RKO (cell line): Measurements from ENCODE around the gene GNE.
"Not testable (repeated sequence)": the region's sequence is repeated elsewhere in the genome, so short reads cannot be mapped to it uniquely, and the experiment has no call there.

ENCODE experiments used
- DNase-seq: peaks from one replicate; pipeline ENCODE4 v3.0.0-alpha.2; 2016; ENCODE audit warnings: low spot score

GNE gene

DNA sequence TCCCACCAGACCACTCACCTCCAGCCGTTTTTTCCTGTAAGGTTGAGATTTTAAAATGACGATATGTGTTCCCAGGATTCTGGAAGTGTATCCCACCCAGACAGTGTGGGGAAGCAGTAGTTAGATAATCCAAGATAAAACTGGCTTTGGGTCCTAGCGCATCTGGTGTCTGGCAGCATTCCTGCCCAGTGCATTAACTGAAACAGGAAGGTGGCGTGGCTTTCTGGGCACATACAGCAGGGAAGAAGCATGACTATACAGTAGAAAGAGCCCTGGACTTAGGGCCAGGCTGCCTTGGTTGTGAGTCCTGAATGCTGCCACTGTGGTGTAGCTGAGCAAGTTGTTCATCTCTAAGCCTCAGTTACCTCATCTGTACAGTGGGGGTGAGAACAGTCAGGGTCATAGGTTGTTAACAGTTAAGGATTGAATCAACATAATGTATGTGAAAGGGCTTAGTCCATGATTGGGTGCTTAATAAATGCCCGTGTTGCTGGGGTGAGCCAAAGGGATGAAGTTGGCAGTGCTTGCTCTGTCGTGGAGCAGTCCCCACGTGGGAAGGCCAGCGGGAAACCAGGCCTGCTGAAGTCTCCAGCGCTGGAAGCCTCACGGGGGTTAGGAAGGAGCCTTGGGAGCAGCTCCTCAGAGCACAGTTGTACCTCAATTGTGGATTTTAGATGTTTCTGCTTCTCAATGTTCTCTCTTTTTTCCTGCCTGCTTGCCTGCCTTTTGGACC, 49.6 kb downstream of the GNE start:
- DNase-seq = no peak

DNA sequence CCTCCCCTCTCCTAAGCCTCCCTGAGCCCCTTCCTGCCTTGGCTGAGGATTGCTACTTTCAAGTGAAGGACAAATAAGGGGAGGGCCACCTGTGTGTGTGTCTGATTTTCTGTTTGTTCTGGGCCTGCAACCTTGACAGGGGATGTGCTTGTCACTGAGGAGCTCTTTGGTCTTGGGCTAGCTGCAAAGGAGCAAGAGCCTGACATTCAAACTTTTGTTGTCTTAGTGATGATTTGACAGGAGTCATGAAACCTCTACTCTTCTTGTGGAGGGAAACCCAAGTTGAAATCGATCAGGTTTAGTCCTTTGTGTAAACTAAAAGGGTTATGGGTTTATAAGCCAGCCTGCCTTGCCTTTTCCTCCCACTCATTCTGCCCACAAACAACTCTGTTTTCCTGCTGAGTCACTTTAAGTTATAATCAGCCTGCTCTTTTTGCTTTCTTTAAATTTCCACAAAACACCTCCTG, 50.7 kb downstream of the GNE start:
- DNase-seq = no peak

DNA sequence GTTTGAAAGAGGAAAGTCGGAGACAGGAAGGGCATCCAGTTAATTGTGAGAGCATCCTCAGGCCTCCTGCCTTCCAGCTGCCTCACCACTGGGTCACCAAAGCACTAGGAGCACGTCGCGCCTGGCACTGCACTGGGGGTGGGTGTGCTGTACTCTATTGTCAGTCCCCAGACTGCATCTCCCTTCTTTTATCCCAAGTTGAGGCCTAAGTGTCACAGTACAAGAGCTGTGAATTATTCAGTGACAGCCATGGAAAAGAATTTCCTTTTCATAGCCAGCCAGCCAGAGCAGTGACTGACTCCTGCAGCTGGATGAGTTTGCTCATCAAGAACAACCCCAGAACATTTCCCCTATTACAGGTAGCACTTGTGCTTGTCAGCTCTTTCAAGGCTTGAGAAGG, 51.2 kb downstream of the GNE start:
- DNase-seq = peak; percentile 21

DNA sequence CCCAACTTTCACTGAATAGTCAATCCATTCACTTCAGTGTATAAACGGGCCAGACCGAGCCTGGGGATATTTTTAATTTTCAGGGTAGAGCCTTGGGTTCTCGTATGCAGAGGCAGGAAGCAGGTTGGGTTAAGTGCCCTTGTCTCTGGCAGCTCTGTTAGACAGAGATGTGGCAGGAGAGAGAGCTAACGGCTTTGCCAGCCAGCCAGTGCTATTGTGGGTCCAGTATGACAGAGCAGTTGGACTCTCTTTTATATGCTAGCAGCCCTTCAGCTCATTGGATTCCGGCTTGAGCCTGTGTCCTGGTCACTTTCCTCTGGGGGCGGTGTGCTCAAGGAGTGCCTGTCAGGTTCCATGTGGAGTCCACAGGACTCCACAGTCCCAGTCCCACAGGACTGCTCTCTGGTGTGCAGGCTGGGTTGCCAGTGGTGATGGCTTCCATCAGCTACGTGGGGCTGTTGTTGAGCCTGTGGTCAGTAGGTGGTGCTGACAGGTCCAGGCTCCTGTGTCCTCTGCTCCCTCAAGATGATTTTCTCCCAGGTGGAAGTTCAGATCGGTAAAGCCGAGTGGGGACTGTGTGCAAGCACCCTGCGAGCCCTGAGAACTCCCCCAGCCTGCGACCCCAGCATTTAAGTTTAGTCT, 53.2 kb downstream of the GNE start:
- no peak for DNase-seq

DNA sequence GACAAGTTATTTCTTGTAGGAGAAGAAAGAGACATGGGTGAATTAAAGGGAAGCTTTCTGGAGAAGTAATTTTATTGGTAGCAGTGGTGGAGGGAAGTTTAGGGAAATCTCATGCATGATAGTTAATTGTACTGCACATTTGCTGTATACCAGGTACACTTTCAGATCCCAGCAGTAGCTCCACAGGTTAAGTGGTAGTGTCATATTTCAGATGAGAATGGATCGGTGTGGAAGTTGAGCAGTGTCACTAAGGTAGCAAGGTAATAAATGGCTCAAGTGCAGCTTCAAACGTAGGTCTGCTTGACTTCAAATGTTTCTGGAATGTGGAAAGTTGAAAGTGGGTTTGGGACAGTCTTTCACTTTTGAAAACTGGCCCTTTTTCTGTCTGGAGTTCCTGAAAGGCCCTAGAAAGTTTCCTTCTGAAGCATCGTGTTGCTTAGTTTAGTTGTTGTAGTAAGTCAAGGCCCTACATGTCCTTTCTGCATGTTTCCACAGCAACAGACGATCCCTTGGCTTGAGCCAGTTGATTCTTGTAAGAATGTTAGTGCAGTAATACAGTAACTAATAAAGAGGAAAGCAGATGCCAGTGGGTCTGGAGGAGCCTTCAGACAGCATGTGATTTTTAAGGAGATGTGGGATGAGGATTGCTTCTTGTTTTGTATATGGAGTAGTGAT, 63.8 kb downstream of the GNE start:
- no peak for DNase-seq

DNA sequence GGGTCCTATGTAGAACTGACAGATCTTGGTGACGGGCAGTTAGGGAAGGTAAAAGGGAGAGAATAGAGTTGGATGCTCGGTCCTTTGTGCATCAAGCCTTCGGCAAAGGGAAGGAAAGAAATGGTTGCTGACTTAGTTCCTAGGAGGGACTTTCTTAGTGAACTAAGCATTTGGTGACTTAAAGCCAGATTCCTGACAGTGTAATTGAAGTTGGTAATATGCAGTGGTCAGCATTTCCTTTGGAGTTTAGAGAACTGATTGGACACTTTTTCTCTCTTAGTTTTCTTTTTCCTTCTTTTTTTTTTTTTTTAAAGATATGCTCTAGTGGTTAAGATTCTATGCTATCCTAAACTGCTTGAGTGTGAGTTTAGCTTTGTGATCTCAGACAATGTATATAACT, 65.2 kb downstream of the GNE start:
- DNase-seq = peak; percentile 28

DNA sequence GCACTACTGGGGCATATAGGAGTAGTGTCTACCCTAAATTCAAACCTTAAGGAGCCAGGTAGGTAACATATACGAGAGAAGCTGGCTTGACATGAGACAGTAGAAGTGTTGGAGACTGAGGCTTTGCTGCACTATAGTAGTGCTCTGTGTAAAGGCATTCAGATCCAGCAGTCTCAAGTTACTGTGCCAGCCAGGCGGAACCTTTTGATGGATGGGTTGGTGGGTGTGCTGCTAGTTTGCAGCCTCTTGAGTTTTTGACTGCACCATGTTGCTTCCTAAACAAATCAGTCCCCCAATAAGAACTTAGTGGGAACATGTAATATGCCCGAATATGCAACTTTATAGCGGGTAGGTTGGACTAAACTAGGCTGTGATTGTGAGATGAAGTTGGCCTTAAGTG, 66.1 kb downstream of the GNE start:
- peak; percentile 74 for DNase-seq

DNA sequence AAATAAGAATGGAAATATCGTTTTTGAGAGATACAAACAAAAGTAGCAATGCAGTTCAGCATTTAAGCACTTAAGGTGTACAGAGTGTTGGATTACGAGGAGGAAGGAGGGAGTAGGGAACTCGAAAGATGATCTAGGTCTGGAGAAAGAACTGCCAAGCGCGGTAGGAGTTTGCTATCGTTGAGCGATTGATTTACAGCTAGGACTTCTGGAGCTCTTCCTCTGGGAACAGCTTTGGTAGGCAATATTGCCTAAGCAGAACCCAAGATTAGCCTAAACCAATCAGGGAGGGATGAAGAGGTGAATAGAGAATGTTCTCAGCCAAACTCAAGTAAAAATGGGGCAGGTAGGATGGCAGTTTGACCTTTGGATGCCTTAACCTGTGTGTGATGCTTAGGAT, 66.6 kb downstream of the GNE start:
- DNase-seq = peak; percentile 24

DNA sequence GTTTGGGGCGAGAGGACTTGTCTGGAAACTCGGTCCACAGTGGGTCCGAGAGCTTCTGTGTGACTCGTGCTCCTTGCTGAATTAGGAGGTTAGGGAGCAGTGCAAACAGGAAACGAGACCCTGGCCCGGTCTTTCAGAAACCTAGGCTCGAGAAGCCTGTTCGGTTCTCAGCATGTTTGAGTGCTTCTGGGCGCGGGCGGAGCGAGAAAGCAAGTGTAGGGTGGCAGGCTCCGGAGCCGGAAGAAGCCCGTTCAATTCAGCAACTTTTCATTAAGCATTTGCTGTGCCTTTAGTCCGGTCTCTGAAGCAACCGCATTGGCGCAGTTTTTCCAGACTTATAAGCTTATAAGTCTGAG, 67.0 kb downstream of the GNE start:
- peak; percentile 28 for DNase-seq

DNA sequence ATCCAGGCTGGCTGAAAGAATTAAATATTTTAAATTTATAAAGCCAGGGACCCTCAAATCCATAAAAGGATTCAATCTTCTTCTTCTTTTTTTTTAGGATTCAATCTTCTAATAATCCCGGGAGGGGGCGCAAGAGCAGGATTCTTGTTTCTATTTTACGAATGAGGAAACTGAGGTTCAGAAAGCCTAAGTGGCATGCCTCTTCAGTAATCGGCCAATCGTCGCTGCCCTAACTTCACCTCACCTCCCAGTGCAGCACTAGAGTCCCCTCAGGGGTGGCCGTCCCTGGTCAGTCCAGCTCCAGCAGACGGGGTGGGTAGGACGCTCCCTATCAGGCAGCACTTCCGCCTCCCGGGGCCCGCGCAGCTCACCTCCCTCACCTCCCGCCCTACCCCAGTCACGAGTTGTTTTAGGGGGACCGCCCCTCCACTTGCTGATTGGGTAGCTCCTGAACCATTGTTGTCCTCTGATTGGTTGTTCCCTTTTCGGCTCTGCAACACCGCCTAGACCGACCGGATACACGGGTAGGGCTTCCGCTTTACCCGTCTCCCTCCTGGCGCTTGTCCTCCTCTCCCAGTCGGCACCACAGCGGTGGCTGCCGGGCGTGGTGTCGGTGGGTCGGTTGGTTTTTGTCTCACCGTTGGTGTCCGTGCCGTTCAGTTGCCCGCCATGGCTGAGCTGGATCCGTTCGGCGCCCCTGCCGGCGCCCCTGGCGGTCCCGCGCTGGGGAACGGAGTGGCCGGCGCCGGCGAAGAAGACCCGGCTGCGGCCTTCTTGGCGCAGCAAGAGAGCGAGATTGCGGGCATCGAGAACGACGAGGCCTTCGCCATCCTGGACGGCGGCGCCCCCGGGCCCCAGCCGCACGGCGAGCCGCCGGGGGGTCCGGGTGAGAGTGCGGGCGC, 67.6 kb downstream of the GNE start, which contains the start of gene CLTA:
TSS of gene CLTA (plus strand) at position 534 of the 902 bp plus-strand sequence. CDS start at position 670, 136 bp downstream.
- DNase-seq = peak; percentile 99

DNA sequence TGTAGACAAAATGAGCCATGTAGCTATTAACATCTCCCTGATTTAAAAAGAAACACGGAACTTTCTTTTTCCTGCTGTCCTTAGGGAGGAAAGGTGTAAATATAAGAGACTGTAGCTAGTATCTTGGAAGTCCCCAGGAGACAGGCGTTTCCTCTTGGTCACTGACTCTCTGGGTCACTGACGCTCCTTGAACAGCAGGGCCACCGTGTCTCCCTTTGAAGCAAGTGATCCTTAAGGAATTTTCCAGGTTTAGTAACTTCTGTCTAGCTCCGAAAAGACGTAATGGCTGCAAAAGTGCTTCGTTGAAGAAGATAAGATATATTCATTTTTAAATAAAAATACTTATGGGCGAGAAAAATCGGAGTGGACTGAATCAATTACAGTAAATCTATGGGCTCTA, 68.3 kb downstream of the GNE start:
- peak; percentile 37 for DNase-seq

DNA sequence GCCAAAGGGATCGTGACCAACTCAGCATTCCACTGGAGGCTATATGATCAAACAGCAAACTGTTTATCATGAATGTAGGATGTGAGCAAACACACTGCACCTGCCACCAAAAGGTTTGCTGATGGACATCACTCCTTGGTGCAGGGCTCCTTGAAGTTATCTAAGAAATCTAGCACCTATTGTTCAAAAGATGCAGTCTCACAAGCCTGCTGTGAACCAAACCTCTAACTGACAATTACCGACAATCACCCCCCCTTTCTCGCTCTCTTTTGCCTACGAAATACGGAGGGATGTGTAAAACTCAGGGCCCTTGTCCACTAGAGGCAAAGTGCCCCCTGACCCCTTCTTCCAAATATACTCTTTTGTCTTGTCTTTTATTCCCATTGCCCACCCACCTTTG, 70.0 kb downstream of the GNE start:
- no peak for DNase-seq

DNA sequence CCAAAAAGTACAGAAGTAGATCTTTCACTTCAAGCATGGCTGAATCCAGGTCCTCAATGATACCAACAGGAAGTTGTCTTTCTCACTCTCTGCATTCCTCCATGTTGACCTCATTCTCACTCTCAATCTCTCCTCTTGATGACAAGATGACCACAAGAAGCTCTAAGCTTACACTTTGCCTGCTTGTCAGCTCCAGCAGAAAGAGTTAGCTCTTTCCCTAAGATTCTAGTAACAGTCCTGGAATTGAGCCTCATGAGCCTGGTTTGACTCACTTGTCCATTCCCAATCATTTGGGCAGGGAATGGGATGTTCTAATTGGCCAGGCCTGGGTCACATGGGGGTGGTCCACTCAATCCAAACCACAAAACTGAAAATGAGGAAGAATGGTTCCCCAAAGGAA, 70.8 kb downstream of the GNE start:
- DNase-seq = peak; percentile 56

DNA sequence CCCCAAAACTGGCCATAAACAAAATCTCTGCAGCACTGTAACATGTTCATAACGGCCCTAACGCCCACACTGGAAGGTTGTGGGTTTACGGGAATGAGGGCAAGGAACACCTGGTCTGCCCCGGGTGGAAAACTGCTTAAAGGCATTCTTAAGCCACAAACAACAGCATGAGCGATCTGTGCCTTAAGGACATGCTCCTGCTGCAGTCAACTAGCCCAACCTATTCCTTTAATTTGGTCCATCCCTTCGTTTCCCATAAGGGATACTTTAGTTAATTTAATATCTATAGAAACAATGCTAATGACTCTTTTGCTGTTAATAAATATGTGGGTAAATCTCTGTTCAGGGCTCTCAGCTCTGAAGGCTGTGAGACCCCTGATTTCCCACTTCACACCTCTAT, 78.0 kb downstream of the GNE start:
- DNase-seq = not testable (repeated sequence)

DNA sequence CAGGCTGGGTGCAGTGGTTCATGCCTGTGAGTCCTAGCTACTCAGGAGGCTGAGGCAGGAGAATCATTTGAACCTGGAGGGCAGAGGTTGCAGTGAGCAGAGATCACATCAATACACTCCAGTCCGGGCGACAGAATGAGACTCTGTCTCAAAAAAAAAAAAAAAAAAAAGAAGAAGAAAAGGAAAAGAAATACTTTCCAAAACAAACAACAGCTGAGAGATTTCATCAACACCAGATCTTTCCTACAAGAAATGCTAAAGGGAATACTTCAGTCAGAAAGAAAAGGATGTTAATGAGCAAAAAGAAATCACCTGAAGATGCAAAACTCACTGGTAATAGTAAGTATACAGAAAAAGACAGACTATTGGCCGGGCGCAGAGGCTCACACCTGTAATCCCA, 80.7 kb downstream of the GNE start:
- no peak for DNase-seq

DNA sequence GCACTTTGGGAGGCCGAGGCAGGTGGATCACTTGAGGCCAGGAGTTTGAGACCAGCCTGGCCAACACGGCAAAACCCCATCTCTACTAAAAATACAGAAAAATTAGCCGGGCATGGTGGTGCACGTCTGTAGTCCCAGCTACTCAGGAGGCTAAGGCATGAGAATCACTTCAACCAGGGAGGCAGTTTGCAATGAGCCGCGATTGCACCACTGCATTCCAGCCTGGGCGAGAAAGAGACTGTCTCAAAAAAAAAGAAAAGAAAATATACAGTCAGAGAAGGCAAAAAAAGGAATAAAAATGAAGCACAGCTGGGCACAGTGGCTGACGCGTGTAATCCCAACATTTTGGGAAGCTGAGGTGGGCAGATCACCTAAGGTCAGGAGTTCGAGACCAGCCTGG, 81.8 kb downstream of the GNE start:
- DNase-seq = not testable (repeated sequence)

DNA sequence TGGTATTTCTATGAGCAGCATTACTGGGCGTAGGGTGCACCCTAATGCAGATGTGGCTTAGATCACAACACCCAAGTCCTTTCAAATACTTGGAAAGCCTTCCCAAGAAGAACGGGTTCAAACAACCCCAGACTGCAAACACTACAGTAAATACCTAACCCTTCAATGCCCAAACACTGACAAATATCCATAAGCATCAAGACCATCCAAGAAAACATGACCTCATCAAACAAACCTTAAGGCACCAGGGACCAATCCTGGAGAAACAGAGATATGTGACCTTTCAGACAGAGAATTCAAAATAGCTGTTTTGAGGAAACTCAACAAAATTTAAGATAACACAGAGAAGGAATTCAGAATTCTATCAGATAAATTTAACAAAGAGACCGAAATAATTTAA, 83.0 kb downstream of the GNE start:
- DNase-seq = not testable (repeated sequence)

DNA sequence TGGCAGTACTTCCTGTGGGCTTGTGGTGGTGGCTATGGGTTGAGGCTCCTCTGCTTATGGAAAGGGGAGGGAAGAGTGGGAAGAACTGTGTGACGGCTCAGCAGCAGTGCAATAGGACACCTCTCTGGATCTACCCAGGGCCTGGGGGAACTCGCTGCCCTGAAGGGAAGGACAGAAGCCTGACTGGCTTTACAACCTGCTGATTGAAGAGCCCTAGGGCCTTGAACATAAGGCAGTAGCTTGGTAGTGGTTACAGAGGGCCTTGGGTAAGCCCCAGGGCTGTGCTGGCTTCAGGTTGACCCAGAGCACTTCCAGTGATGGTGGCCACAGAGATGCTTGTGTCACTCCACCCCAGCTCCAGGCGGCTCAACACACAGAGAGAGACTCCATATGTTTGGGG, 83.5 kb downstream of the GNE start:
- DNase-seq = no peak

DNA sequence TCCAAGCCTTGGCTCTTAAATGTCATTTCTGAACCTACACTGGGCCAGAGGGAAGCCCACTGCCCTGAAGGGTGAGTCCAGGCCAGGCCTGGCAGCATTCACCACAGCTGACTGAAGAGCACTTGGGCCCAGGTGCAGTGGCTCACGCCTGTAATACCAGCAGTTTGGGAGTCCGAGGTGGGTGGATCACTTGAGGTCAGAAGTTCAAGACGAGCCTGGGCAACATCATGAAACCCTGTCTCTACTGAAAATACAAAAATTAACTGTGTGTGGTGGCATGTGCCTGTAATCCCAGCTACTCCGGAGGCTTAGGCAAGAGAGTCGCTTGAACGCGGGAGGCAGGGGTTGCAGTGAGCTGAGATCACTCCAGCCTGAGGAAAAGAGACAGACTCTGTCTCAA, 84.0 kb downstream of the GNE start:
- DNase-seq = no peak

DNA sequence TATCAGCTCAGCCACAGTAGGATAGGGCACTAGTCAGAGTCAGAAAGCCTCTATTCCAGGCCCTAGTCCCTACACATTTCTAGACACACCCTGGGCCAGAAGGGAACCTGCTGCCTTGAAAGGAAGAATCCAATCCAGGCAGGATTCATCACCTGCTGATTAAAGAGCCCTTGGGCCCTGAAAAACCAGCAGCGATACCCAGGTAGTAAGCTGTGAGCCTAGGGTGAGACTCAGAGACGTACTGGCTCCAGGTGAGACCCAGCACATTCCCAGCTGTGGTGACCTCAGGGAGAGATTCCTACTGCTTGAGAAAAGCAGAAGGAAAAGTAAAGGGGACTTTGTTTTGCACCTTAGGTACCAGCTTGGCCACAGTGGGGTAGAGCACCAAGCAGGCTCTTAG, 84.4 kb downstream of the GNE start:
- DNase-seq = no peak

DNA sequence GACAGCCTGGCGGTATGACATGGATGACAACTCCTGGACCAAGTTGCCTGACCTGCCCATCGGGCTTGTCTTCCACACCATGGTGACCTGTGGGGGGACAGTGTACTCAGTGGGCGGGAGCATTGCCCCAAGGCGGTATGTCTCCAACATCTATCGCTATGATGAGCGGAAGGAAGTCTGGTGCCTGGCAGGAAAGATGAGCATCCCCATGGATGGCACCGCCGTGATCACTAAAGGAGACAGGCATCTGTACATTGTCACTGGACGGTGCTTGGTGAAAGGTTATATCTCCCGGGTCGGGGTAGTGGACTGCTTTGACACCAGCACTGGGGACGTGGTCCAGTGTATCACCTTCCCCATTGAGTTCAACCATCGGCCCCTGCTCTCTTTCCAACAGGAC, 87.7 kb downstream of the GNE start:
- DNase-seq = no peak

DNA sequence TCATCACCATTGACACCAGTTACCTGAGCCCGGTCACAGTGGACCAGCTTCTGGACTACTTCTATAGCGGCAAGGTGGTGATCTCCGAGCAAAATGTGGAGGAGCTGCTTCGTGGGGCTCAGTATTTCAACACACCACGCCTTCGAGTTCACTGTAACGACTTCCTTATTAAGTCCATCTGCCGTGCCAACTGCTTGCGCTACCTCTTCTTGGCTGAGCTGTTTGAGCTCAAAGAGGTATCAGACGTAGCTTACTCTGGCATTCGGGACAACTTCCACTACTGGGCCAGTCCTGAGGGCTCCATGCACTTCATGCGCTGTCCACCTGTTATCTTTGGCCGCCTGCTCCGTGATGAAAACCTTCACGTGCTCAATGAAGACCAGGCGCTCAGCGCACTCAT, 88.5 kb downstream of the GNE start:
- DNase-seq = no peak
